GM12892 (cell line): ENCODE data around the gene NIPBL.
A peak's percentile ranks its signal among the peaks of the same experiment; 100 is the strongest.

ENCODE experiments used
- DNase-seq: peaks from one replicate; pipeline ENCODE4 v3.0.0; 2011; ENCODE audit not compliant: insufficient read length
- FAIRE-seq: peaks from 2 replicates; lab custom pipeline; 2011; peaks lifted over from hg19 to GRCh38; lab: Jason Lieb, UNC
- POLR2A ChIP-seq: IDR thresholded peaks from 2 replicates; pipeline ENCODE4 v1.6.1; 2011; ENCODE audit warnings: low read depth, low read length, control low read depth
- POLR2AphosphoS5 ChIP-seq: IDR thresholded peaks from 2 replicates; pipeline ENCODE4 v1.6.1; 2011; ENCODE audit warnings: low read depth, low read length, control low read depth
- TAF1 ChIP-seq: IDR thresholded peaks from 2 replicates; pipeline ENCODE4 v1.6.1; 2011; ENCODE audit warnings: low read depth, mild to moderate bottlenecking, control low read depth, low read length, borderline replicate concordance

NIPBL gene

DNA sequence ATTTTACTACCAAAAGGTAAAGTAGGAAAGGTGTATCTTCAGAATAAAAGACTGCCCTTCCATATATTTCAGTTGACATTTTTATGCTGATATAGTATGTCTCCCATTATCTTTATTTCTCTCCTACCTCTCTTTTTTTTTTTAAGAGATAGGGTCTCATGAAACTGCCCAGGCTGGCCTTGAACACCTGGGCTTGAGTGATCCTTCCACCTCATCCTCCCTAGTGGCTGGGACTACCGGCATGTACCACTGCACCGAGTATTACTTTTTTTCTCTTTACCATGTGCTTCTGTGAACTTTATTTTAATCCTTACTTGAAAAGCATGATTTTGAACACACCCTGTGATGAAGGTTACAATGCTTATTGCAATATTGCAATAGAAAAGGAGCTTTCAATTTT is 42.7 kb downstream of the NIPBL start:
- FAIRE-seq (no peak), DNase-seq (no peak)
- TF ChIP-seq POLR2AphosphoS5: no peak
- no peak for TF ChIP-seq POLR2A
- no peak for TF ChIP-seq TAF1

DNA sequence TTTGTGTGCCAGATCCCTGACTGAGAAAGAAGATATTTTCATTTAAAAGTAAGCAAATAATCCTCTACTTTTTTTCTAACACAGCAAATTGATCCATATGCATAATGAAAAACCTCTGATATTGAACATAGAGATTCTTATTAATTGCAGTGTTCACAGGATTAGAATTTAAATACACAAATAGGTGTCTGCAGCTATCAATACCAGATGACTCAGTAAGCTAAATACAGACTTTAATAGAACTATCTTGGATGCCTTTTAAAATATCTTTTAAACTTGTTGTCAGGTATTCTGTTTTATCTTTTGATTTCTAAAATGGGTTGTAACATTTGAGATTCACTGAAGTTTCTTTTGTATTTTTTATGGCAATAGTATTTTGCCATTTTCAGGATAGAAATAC is 43.1 kb downstream of the NIPBL start:
- DNase-seq (no peak), FAIRE-seq (no peak)
- no peak for TF ChIP-seq POLR2AphosphoS5
- no peak for TF ChIP-seq TAF1
- TF ChIP-seq POLR2A: no peak

DNA sequence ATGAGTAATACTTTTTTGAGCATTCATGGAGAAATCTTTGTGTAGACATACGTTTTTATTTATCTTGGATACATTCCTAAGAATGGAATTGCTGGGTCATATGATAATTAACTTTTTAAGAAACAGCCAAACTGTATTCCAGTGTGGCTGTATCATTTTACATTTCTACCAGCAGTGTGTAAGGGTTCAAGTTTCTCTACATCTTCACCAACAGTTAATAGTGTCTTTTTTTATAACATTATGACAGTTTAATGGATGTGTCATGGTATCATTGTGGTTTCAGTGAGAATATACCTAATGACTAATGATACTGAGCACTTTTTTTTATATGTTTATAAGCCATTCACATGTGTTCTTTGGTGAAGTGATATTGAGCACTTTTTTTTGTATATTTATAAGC is 52.4 kb downstream of the NIPBL start:
- DNase-seq: no peak
- TF ChIP-seq POLR2AphosphoS5: no peak
- TF ChIP-seq TAF1: no peak
- TF ChIP-seq POLR2A: no peak
- no peak for FAIRE-seq

DNA sequence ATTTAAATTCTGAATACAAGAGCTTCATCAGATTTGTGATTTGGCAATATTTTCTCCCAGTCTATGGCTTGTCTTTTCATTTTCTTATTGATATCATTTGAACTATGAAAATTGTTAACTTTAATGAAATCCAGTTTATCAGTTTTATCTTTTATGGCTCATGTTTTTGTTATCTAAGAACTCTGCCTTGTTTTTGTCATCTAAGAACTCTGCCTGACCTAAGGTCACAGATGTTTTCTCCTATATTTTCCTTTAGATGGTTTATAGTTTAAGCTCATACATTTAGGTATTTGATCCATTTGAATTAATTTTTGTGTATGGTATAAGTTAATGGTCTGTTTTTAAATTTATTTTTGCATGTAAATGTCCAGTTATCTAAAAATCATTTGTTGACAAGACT is 52.9 kb downstream of the NIPBL start:
- TF ChIP-seq TAF1: no peak
- no peak for TF ChIP-seq POLR2AphosphoS5
- TF ChIP-seq POLR2A: no peak
- FAIRE-seq (no peak), DNase-seq (no peak)

DNA sequence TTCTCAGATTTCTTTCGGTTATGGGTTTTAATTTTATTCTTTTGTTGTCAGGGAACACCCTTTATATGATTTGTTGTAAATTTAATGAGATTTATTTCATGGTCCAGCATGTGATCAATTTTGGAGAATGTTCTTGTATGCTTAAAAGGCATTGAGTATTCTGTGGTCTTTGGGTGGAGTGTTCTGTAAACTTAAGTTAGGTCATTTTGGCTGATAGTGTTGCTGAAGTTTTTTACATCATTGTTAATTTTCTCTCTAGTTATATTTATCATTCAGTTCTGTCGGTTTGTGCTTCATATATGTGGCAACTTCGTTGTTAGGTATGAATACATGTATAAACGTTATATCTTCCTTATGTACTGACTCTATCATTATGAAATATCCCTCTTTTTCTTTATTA is 55.5 kb downstream of the NIPBL start:
- no peak for TF ChIP-seq POLR2AphosphoS5
- TF ChIP-seq POLR2A: no peak
- no peak for TF ChIP-seq TAF1
- DNase-seq (no peak), FAIRE-seq (no peak)

DNA sequence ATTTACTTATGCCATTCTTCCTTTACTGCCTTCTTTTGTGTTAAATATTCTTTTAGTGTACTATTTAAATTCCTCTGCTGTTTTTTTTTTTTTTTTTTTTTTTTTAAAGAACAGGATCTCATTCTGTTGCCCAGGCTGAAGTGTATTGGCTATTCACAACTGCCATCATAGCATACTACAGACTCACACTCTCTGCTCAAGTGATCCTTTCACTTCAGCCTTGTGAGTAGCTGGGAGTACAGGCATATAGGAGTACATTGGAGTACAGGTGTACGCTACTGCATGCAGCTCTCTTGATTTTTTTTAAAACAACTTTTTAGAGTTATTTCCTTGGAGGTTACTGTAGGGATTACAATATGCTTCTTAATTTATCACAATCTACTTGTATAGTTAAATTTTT is 56.1 kb downstream of the NIPBL start:
- no peak for FAIRE-seq
- TF ChIP-seq TAF1: no peak
- no peak for TF ChIP-seq POLR2A
- no peak for TF ChIP-seq POLR2AphosphoS5
- no peak for DNase-seq

DNA sequence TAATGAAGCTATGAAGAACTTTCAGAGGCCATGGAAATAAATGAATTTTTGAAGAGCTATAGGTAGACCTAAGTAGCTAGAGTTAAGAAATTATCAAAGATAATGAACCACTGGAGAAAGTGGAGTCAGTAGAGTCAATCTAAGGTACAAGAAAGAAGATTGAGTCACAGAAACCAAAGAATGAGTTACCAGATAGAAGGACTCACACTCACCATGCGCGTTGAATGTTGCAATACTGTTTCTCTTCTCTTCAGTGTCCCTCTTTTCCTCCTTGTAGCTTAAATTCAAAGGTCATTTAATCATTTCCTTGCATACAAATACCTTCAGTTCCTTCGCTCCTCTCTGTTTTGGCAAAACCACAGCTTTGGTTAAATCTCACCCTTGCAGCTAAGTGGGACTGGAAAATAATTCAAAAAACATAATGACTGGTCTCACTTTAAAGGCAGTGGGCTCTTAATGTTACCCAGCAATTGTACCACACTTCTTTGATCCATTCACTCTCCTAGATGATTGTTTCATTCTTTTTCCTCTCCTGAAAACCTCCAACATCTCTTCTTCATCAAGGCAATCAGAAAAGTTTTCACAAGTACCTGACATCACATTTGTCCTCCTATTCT is 58.3 kb downstream of the NIPBL start:
- DNase-seq (no peak), FAIRE-seq (no peak)
- TF ChIP-seq POLR2AphosphoS5: no peak
- no peak for TF ChIP-seq POLR2A
- no peak for TF ChIP-seq TAF1

DNA sequence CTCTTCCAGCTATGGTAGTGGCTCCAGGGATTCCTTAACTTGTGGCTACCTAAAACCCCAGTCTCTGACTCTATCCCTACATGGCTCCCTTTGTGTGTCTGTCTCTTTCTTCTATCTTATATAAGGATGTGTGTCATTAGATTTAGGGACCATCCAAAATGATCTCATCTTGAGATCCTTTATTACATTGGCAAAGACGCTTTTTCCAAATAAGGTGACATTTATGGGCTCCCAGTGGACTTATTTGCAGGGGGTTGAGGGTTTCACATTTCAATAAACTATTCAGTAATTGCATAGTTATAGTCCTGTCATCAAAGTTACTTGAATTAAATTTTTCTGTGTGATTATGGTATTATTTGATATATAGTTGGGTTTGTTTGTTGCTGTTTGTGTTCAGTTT is 59.2 kb downstream of the NIPBL start:
- FAIRE-seq (no peak), DNase-seq (no peak)
- TF ChIP-seq POLR2A (no peak), POLR2AphosphoS5 (no peak)

DNA sequence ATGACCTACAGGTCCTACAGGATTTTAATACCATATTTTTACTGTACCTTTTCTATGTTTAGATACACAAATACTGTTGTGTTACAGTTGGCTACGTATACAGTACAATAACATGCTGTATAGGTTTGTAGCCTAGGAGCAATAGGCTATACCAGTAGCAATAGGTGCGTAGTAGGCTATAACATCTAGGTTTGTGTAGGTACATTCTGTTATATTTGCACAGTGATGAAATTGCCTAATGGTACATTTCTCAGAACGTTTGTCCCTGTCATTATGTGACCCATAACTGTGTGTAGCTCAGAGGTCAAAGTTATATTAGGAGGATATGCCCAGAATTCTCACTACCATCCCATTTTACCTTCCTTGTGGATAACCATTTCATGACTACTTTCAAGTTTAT is 59.7 kb downstream of the NIPBL start:
- TF ChIP-seq POLR2AphosphoS5 (no peak), TAF1 (no peak), POLR2A (no peak)
- DNase-seq (no peak), FAIRE-seq (peak; percentile 17)

DNA sequence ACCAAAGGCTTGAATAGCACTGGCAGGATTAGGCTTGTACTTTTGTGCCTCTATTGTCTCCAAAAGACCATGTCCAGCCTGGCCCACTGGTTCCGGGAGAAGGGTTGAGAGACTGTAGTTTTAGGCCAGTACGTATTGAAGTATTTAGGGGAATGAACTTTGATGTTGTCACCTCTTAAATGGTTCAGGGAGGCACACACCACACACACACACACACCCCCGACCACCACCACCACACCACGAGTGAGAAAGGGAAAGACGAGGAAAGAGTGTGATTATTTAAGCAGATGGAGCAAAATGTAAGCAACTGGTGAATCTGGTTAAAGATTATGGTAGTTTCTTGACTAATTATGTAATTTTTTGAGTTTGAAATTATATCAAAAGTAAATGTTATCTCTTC is 61.6 kb downstream of the NIPBL start:
- DNase-seq (no peak), FAIRE-seq (no peak)
- TF ChIP-seq POLR2AphosphoS5 (no peak), TAF1 (no peak), POLR2A (no peak)

DNA sequence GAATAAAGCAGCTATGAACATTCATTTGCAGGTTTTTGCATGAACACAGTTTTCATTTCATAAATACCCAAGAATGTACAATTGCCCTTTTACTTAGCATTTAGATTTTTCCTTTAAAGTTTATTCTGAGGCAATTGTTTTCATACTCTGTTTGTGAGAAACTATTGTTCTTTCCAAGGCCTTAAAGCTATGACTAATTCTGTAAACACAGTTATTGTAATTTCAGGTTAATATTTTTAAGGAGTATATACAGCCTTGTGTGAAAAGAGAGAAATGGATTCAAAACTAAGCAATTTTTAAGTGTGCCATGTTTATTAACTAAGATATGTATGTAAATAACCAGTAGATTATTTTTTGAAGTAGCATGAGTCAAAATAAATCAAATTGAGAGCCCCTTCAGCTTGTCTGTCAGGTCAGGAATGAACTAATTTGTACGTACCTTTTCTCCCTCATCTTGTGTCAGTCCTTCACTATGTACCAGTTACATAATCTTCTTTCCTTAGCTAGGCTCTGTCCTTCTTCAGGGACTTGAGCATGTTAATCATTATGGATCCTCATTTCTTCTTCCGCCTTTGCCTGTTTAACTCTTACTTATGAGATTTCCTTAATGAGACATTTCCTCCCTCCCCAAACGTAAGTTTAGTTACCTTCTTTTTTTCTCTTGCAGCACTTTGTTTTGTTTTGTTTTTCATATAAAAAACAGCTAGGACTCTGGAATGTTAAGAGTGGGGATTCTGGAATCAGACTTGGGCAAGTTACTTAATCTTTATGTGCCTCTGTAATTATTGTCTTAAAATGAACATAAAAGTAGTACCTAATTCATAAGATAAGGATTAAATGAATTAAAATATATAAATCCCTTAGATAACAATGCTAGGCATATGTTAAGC is 63.6 kb downstream of the NIPBL start:
- no peak for TF ChIP-seq TAF1
- TF ChIP-seq POLR2A: no peak
- TF ChIP-seq POLR2AphosphoS5: no peak
- no peak for FAIRE-seq

DNA sequence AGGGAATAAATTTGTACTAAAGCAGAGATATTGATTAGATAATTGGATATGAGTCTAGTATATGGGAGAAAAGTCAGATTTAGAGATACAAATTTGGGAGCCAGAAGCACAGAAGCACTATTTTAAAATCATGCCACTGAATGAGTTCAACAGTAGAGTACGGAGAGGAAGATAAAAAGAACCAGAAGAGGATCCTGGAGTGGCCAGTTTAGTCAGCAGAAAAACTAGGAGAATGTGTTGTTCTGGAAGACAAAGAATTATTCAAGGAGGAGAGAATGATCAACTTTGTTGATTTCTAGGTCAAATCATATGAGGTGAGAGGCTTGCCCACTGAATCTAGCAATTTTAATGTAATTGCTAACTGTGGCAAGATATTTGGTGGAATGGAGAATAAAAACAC is 67.0 kb downstream of the NIPBL start:
- DNase-seq (no peak), FAIRE-seq (peak; percentile 9)
- TF ChIP-seq TAF1 (no peak), POLR2A (no peak), POLR2AphosphoS5 (no peak)

More for the DNA sequence above, 63.6 kb downstream of the NIPBL start:
- DNase-seq: no peak

DNA sequence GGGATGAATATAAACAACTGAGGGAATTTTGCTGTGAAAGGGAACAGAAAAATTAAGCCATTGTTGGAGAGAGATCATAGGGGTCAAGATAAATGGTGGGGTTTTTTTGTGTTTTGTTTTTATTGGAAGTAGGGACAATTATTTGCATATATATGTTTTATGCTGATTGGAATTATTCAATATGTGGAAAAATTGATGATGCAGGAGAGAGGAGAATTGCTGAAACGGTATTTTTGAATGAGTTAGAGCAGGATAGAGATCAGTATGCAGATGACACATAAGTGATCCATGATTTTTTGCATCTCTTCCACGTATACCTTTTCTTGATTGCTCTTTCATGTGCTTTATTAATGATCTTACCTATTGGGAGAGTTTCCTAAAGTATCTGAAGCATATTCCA is 67.5 kb downstream of the NIPBL start:
- TF ChIP-seq TAF1 (no peak), POLR2AphosphoS5 (no peak), POLR2A (no peak)
- FAIRE-seq (no peak), DNase-seq (no peak)
